Activated naive CD8-positive, alpha-beta T cell treated with anti-CD3 and anti-CD28 coated beads, Interleukin-2, amount 10 ng/mL, durations not matched to agents 7 days and 5 days (primary cell): ENCODE results near the gene KRT8. TPM values are rescaled to one million over a fixed set of nuclear protein-coding genes. Genes with fewer than 3 reads are reported as not detected.
"Not testable (repeated sequence)": the region's sequence is repeated elsewhere in the genome, so short reads cannot be mapped to it uniquely, and the experiment has no call there.

Source experiments
- ATAC-seq: fragments of 150-1000 bp; cut with Tn5 transposase; one replicate; pipeline ENCODE4 v1.10.0; 2021; ENCODE audit warnings: low read depth, moderate library complexity
- POLR2A ChIA-PET: fragments of 350-600 bp; sonication (Branson Sonifier 250); formaldehyde crosslinking; loops from one replicate; lab custom pipeline; 2021; ENCODE audit warnings: antibody characterized with exemption; lab: Charles Lee
- DNase-seq: peaks from one replicate; pipeline ENCODE4 v3.0.0; 2021
- H3K27ac Mint-ChIP-seq: one replicate; pipeline ENCODE4 v1.8.0; 2022; ENCODE audit warnings: mild to moderate bottlenecking, mixed read lengths
- H3K27me3 Mint-ChIP-seq: one replicate; pipeline ENCODE4 v1.8.0; 2022; ENCODE audit warnings: mild to moderate bottlenecking, moderate library complexity, mixed read lengths
- H3K36me3 Mint-ChIP-seq: one replicate; pipeline ENCODE4 v1.8.0; 2021; ENCODE audit warnings: mild to moderate bottlenecking, mixed read lengths
- H3K4me1 Mint-ChIP-seq: one replicate; pipeline ENCODE4 v1.8.0; 2021; ENCODE audit warnings: mixed read lengths
- H3K4me3 Mint-ChIP-seq: one replicate; pipeline ENCODE4 v1.8.0; 2022; ENCODE audit warnings: mild to moderate bottlenecking, moderate library complexity, mixed read lengths
- H3K9me3 Mint-ChIP-seq: one replicate; pipeline ENCODE4 v1.8.0; 2021; ENCODE audit warnings: mixed read lengths
- total RNA-seq, 2 experiments: library from RNA; stranded (reverse); gene quantifications; one replicate each; pipeline ENCODE4 v1.2.3, GENCODE V29; 2021

The KRT8 gene
- total RNA-seq, 2 experiments from 2014 or later, result 0.20 TPM; not detected in 1

GRCh38 chr12:52880499-52880898 lies 24.4 kb downstream of the KRT8 start:
- not testable (repeated sequence) for H3K9me3 Mint-ChIP-seq, H3K4me1 Mint-ChIP-seq, H3K36me3 Mint-ChIP-seq, H3K27me3 Mint-ChIP-seq, ATAC-seq, H3K4me3 Mint-ChIP-seq, H3K27ac Mint-ChIP-seq, DNase-seq
- POLR2A ChIA-PET, result interaction anchor here (1.3 kb wide), 1 partner anchor 519 kb away, joined by 3 read pairs; no protein-coding TSS in a partner anchor

GRCh38 chr12:52879394-52880351 lies 25.2 kb downstream of the KRT8 start:
- peak overlapping the region; percentile 68 for H3K4me3 Mint-ChIP-seq
- no peak overlapping the region for H3K27ac Mint-ChIP-seq
- no peaks in the 10 kb centered on the region for H3K9me3 Mint-ChIP-seq
- DNase-seq (peak; percentile 84), ATAC-seq (peak; percentile 95)
- H3K36me3 Mint-ChIP-seq, result no peaks in the 10 kb centered on the region
- POLR2A ChIA-PET, result interaction anchor here (1.0 to 1.3 kb wide), 2 partner anchors 294 to 519 kb away, joined by 3 read pairs; no protein-coding TSS in a partner anchor
- H3K27me3 Mint-ChIP-seq, result peaks cover 7% of the 10 kb centered on the region
- peaks cover 9% of the 10 kb centered on the region for H3K4me1 Mint-ChIP-seq

- H3K4me3 Mint-ChIP-seq, result no peak overlapping the region
- no peaks in the 10 kb centered on the region for H3K9me3 Mint-ChIP-seq
- no peaks in the 10 kb centered on the region for H3K36me3 Mint-ChIP-seq
- DNase-seq (no peak), ATAC-seq (no peak)
- POLR2A ChIA-PET, result no interaction called here
- H3K27ac Mint-ChIP-seq, result no peak overlapping the region
- peaks cover 12% of the 10 kb centered on the region for H3K4me1 Mint-ChIP-seq
- peaks cover 8% of the 10 kb centered on the region for H3K27me3 Mint-ChIP-seq
Observed at GRCh38 chr12:52878507-52879393, 26.1 kb downstream of the KRT8 start.

GRCh38 chr12:52877242-52877641 lies 27.6 kb downstream of the KRT8 start:
- no peaks in the 10 kb centered on the region for H3K9me3 Mint-ChIP-seq
- H3K27me3 Mint-ChIP-seq, result peaks cover 18% of the 10 kb centered on the region
- DNase-seq, result no peak
- H3K27ac Mint-ChIP-seq, result no peak overlapping the region
- H3K36me3 Mint-ChIP-seq, result no peaks in the 10 kb centered on the region
- POLR2A ChIA-PET, result no interaction called here
- no peak for ATAC-seq
- no peak overlapping the region for H3K4me3 Mint-ChIP-seq
- peaks cover 18% of the 10 kb centered on the region for H3K4me1 Mint-ChIP-seq

GRCh38 chr12:52876372-52876771 lies 28.5 kb downstream of the KRT8 start:
- H3K27me3 Mint-ChIP-seq, result peaks cover 14% of the 10 kb centered on the region

DNA sequence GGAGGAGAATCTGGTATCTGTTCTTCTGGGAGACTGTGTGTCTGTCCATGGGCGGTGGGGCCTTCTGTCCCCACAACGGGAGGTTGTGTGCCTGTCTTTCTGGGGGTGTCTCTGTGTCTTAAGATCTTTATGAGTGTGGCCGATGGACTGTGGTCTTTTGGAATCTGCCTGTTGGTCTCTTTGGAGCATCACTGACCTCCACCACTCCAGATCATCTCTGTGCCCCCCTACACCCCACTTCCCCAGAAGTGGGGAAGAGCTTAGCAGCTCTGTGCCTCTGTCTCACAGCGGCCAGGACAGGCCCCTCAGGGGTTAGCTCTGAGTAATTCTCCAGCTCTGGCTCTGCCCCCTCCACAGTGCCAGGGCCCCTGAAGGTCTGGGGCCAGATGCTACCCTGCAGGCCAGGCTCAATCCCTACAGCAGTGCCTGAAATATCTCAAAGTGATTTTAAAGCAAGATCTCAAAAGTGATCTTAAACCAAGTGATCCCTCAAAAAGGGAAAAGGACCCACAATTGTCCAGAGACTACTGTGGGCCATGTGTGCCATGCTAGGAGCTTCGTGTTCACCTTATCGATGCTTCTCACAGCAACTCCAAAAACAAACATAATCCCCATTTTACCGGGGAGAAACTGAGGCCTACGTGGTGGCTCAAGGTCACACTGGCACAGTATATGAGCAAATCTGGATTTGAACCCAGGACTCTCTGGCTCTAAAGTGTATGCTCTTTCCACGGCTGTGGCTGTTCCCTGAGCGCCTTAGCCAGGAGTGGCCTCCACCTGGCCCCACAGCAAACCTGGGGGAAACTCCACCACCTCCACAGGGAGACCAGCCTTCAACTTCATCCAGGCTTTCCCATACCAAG lies 30.1 kb downstream of the KRT8 start:
- peak overlapping the region; percentile 81 for H3K4me3 Mint-ChIP-seq
- H3K9me3 Mint-ChIP-seq, result no peaks in the 10 kb centered on the region
- H3K36me3 Mint-ChIP-seq, result no peaks in the 10 kb centered on the region
- POLR2A ChIA-PET, result interaction anchor here (0.6 to 1.4 kb wide), 2 partner anchors 73 to 290 kb away, joined by 4 to 5 read pairs; no protein-coding TSS in a partner anchor
- H3K27me3 Mint-ChIP-seq, result peaks cover 11% of the 10 kb centered on the region
- peaks cover 15% of the 10 kb centered on the region for H3K4me1 Mint-ChIP-seq
- peak overlapping the region; percentile 52 for H3K27ac Mint-ChIP-seq
- DNase-seq (no peak), ATAC-seq (no peak)

More at GRCh38 chr12:52876372-52876771, 28.5 kb downstream of the KRT8 start:
- H3K27ac Mint-ChIP-seq, result no peak overlapping the region
- no peak overlapping the region for H3K4me3 Mint-ChIP-seq
- H3K36me3 Mint-ChIP-seq, result no peaks in the 10 kb centered on the region
- DNase-seq (no peak), ATAC-seq (no peak)
- no peaks in the 10 kb centered on the region for H3K9me3 Mint-ChIP-seq
- peaks cover 18% of the 10 kb centered on the region for H3K4me1 Mint-ChIP-seq
- POLR2A ChIA-PET, result interaction anchor here (0.6 kb wide), 1 partner anchor 299 kb away, joined by 3 read pairs; no protein-coding TSS in a partner anchor

- H3K36me3 Mint-ChIP-seq, result no peaks in the 10 kb centered on the region
- H3K27me3 Mint-ChIP-seq, result peaks cover 11% of the 10 kb centered on the region
- ATAC-seq (peak; percentile 82), DNase-seq (peak; percentile 69)
- H3K4me1 Mint-ChIP-seq, result peaks cover 15% of the 10 kb centered on the region
- no peaks in the 10 kb centered on the region for H3K9me3 Mint-ChIP-seq
- POLR2A ChIA-PET, result interaction anchor here (0.6 to 1.4 kb wide), 2 partner anchors 74 to 289 kb away, joined by 4 to 5 read pairs; no protein-coding TSS in a partner anchor
- H3K4me3 Mint-ChIP-seq, result peak overlapping the region; percentile 81
- H3K27ac Mint-ChIP-seq, result peak overlapping the region; percentile 52
Observed at GRCh38 chr12:52873832-52874572, 30.9 kb downstream of the KRT8 start.

GRCh38 chr12:52873513-52873831 lies 31.4 kb downstream of the KRT8 start:
- peaks cover 11% of the 10 kb centered on the region for H3K27me3 Mint-ChIP-seq
- H3K4me1 Mint-ChIP-seq, result peaks cover 15% of the 10 kb centered on the region
- H3K9me3 Mint-ChIP-seq, result no peaks in the 10 kb centered on the region
- ATAC-seq (no peak), DNase-seq (no peak)
- peak overlapping the region; percentile 22 for H3K27ac Mint-ChIP-seq
- POLR2A ChIA-PET, result interaction anchor here (1.4 kb wide), 1 partner anchor 288 kb away, joined by 5 read pairs; no protein-coding TSS in a partner anchor
- peak overlapping the region; percentile 71 for H3K4me3 Mint-ChIP-seq
- H3K36me3 Mint-ChIP-seq, result no peaks in the 10 kb centered on the region

DNA sequence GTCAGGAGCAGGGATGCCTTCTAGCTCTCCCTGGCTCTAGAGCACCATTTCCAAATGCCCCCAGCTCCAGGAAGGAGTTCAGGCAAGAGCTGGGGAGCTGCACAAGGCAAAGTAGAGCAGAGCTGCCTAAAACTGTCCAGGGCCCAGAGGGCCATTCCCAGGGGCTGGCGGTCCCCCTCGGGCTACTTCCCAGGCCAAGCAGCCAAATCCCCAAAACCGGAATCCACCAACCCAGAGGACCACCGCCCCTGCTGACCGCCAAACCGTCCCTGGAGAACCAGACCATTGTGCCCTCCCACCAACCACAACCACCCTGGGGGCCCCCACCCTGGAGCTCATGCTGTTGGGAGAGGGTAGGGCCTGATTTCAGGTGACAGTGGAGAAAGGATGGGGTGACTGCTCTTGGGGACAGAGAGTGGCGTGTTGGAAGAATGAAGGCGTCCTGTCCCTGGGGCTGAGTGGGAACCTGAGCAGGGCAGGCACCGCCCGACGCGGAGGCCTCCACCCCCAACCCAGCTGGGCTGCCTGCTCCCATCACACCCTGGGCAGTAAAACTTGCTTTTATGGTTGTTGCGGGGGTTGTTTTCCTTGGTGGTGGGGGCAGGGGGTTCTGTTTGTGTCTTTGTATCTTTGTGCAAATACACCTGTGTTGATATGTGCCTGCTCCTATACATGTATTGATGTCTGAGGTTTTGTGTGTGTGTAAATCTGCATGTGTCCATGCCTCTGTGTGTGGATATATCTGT lies 32.1 kb downstream of the KRT8 start:
- DNase-seq (no peak), ATAC-seq (no peak)
- H3K27ac Mint-ChIP-seq, result no peak overlapping the region
- no peaks in the 10 kb centered on the region for H3K36me3 Mint-ChIP-seq
- H3K9me3 Mint-ChIP-seq, result no peaks in the 10 kb centered on the region
- POLR2A ChIA-PET, result no interaction called here
- peaks cover 11% of the 10 kb centered on the region for H3K27me3 Mint-ChIP-seq
- peaks cover 15% of the 10 kb centered on the region for H3K4me1 Mint-ChIP-seq
- peak overlapping the region; percentile 71 for H3K4me3 Mint-ChIP-seq

- DNase-seq (no peak), ATAC-seq (no peak)
- POLR2A ChIA-PET, result no interaction called here
- Mint-ChIP-seq H3K9me3 (no peaks in the 10 kb centered on the region), H3K36me3 (no peaks in the 10 kb centered on the region), H3K27me3 (peaks cover 11% of the 10 kb centered on the region), H3K4me1 (peaks cover 21% of the 10 kb centered on the region), H3K27ac (no peak overlapping the region), H3K4me3 (no peak overlapping the region)
Observed at GRCh38 chr12:52871291-52872039, 33.4 kb downstream of the KRT8 start.
